ENCODE data around the gene SEC24C. TPM values are rescaled to one million over a fixed set of nuclear protein-coding genes. Genes with fewer than 3 reads are reported as not detected.

Gene SEC24C
- total RNA-seq, 1 experiment from 2014 or later, result 325 TPM

- peak overlapping the region; percentile 68 for H3K4me3 ChIP-seq (ENCODE audit: low read length)
- TF ChIP-seq CTCF (conservative IDR thresholded peaks at IDR 0.05; ENCODE audit: low read depth, low read length) (no peak), EZH2phosphoT487 (IDR thresholded peaks at IDR 0.05; ENCODE audit: borderline replicate concordance, low read length) (no peak), EZH2 (IDR thresholded peaks at IDR 0.05; ENCODE audit: low read length, unreplicated experiment) (no peak)
- peak overlapping the region; percentile 71 for H2AFZ ChIP-seq (ENCODE audit: low read length)
- H3K9me3 ChIP-seq (ENCODE audit: low read length), result no peaks in the 10 kb centered on the region
- no peak for ATAC-seq
- CTCF ChIA-PET, result interaction anchor here (0.7 kb wide), 1 partner anchor 79 kb away, joined by 3 read pairs; no protein-coding TSS in a partner anchor
- TSS peak; percentile 90 for BruUV-seq (replicated peaks)
- peaks cover 16% of the 10 kb centered on the region for H3K36me3 ChIP-seq (ENCODE audit: low read depth, low read length)
- H3F3A ChIP-seq (ENCODE audit: low read length, unreplicated experiment), result peaks cover 16% of the 10 kb centered on the region
- intact Hi-C loops (cut with micrococcal nuclease), result loop anchor here (10.0 kb wide), 1 partner anchor 329 kb away; the partner anchor contains the start of gene ANXA7
- H3K27me3 ChIP-seq (ENCODE audit: low read length), result no peaks in the 10 kb centered on the region
- peaks cover 43% of the 10 kb centered on the region for H3K4me1 ChIP-seq (ENCODE audit: insufficient read depth, low read length)
- H4K20me1 ChIP-seq (ENCODE audit: low read length), result no peaks in the 10 kb centered on the region
- peaks cover 56% of the 10 kb centered on the region for H3K79me2 ChIP-seq (ENCODE audit: low read length)
- DNase-seq, result no peak
- POLR2A ChIA-PET (ENCODE audit: unreplicated experiment), result interaction anchor here (0.6 to 1.4 kb wide), 4 partner anchors 13 to 263 kb away, joined by 3 to 24 read pairs (median 4); a partner anchor contains a TSS
- peak overlapping the region; percentile 79 for H3K4me2 ChIP-seq (ENCODE audit: low read length)
- peak overlapping the region; percentile 64 for H3K27ac ChIP-seq (ENCODE audit: low read length)
- peak overlapping the region; percentile 75 for H3K9ac ChIP-seq (ENCODE audit: low read length)
- no peaks in the 10 kb centered on the region for H3K9me2 ChIP-seq (replicated peaks; ENCODE audit: low read length)
Observed at GRCh38 chr10:73743327-73743904, 756 bp upstream of the SEC24C start.

- no peaks in the 10 kb centered on the region for H3K9me2 ChIP-seq (replicated peaks; ENCODE audit: low read length)
- peaks cover 23% of the 10 kb centered on the region for H3K36me3 ChIP-seq (ENCODE audit: low read depth, low read length)
- H3K4me1 ChIP-seq (ENCODE audit: insufficient read depth, low read length), result peaks cover 43% of the 10 kb centered on the region
- H3F3A ChIP-seq (ENCODE audit: low read length, unreplicated experiment), result peaks cover 16% of the 10 kb centered on the region
- TSS peak; percentile 78 for BruUV-seq (replicated peaks)
- intact Hi-C loops (cut with micrococcal nuclease), result loop anchor here (1.0 to 10.0 kb wide), 6 partner anchors 18 to 330 kb away; partner anchors contain the start of genes ANXA7 and ZSWIM8
- H3K4me3 ChIP-seq (ENCODE audit: low read length), result peak overlapping the region; percentile 68
- ATAC-seq (peak; percentile 42), DNase-seq (peak; percentile 82)
- no peaks in the 10 kb centered on the region for H3K9me3 ChIP-seq (ENCODE audit: low read length)
- no peak for TF ChIP-seq EZH2 (IDR thresholded peaks at IDR 0.05; ENCODE audit: low read length, unreplicated experiment)
- no peak for TF ChIP-seq CTCF (conservative IDR thresholded peaks at IDR 0.05; ENCODE audit: low read depth, low read length)
- TF ChIP-seq EZH2phosphoT487 (IDR thresholded peaks at IDR 0.05; ENCODE audit: borderline replicate concordance, low read length), result no peak
- peak overlapping the region; percentile 71 for H2AFZ ChIP-seq (ENCODE audit: low read length)
- peak overlapping the region; percentile 75 for H3K9ac ChIP-seq (ENCODE audit: low read length)
- H3K79me2 ChIP-seq (ENCODE audit: low read length), result peaks cover 66% of the 10 kb centered on the region
- peak overlapping the region; percentile 64 for H3K27ac ChIP-seq (ENCODE audit: low read length)
- CTCF ChIA-PET, result interaction anchor here (0.5 to 1.5 kb wide), 5 partner anchors 16 to 191 kb away, joined by 3 to 5 read pairs (median 3); no protein-coding TSS in a partner anchor
- H3K4me2 ChIP-seq (ENCODE audit: low read length), result peak overlapping the region; percentile 79
- peaks cover 4% of the 10 kb centered on the region; the same call in 1 of the 2 replicates for H4K20me1 ChIP-seq (ENCODE audit: low read length)
- POLR2A ChIA-PET (ENCODE audit: unreplicated experiment), result interaction anchor here (0.6 to 1.2 kb wide), 6 partner anchors 12 to 252 kb away, joined by 3 to 5 read pairs (median 4); partner anchors contain the start of gene CHCHD1
- H3K27me3 ChIP-seq (ENCODE audit: low read length), result no peaks in the 10 kb centered on the region
Observed at GRCh38 chr10:73744664-73744975, 448 bp downstream of the SEC24C start.

- peaks cover 19% of the 10 kb centered on the region for H4K20me1 ChIP-seq (ENCODE audit: low read length)
- no peak for ATAC-seq
- H3K27me3 ChIP-seq (ENCODE audit: low read length), result no peaks in the 10 kb centered on the region
- no peak for TF ChIP-seq EZH2 (IDR thresholded peaks at IDR 0.05; ENCODE audit: low read length, unreplicated experiment)
- TF ChIP-seq EZH2phosphoT487 (IDR thresholded peaks at IDR 0.05; ENCODE audit: borderline replicate concordance, low read length), result no peak
- TF ChIP-seq CTCF (conservative IDR thresholded peaks at IDR 0.05; ENCODE audit: low read depth, low read length), result no peak
- ChIA-PET POLR2A (ENCODE audit: unreplicated experiment) (interaction anchor here (0.5 to 0.6 kb wide), 2 partner anchors 9 to 33 kb away, joined by 3 to 7 read pairs; no protein-coding TSS in a partner anchor), CTCF (no interaction called here)
- no peak overlapping the region for H2AFZ ChIP-seq (ENCODE audit: low read length)
- H3K36me3 ChIP-seq (ENCODE audit: low read depth, low read length), result peaks cover 42% of the 10 kb centered on the region
- H3K4me2 ChIP-seq (ENCODE audit: low read length), result peak overlapping the region; percentile 17
- BruUV-seq (replicated peaks), result no TSS peak
- DNase-seq, result no peak
- H3K27ac ChIP-seq (ENCODE audit: low read length), result no peak overlapping the region
- H3F3A ChIP-seq (ENCODE audit: low read length, unreplicated experiment), result peaks cover 16% of the 10 kb centered on the region
- H3K9ac ChIP-seq (ENCODE audit: low read length), result no peak overlapping the region
- H3K4me3 ChIP-seq (ENCODE audit: low read length), result no peak overlapping the region
- no peaks in the 10 kb centered on the region for H3K9me3 ChIP-seq (ENCODE audit: low read length)
- H3K4me1 ChIP-seq (ENCODE audit: insufficient read depth, low read length), result peaks cover 35% of the 10 kb centered on the region
- H3K9me2 ChIP-seq (replicated peaks; ENCODE audit: low read length), result no peaks in the 10 kb centered on the region
- peaks cover 84% of the 10 kb centered on the region for H3K79me2 ChIP-seq (ENCODE audit: low read length)
- intact Hi-C loops (cut with micrococcal nuclease), result loop anchor here (10.0 kb wide), 1 partner anchor 332 kb away; the partner anchor contains the start of gene ANXA7
Observed at GRCh38 chr10:73746721-73747120, 2.5 kb downstream of the SEC24C start.

Measured in PC-3 (cell line).